Nephron progenitor cell (in vitro differentiated cells): ENCODE results near the gene HNRNPA0.

Source experiments
- DNase-seq: peaks from one replicate; pipeline ENCODE4 v3.0.0; 2021
- H3K27ac Mint-ChIP-seq: 2 replicates; pipeline ENCODE4 v1.8.0; 2021; ENCODE audit warnings: mild to moderate bottlenecking, moderate library complexity, mixed read lengths
- H3K27me3 Mint-ChIP-seq: 2 replicates; pipeline ENCODE4 v1.8.0; 2021; ENCODE audit warnings: mild to moderate bottlenecking, low read depth, mixed read lengths; ENCODE audit not compliant: poor library complexity
- H3K36me3 Mint-ChIP-seq: 2 replicates; pipeline ENCODE4 v1.8.0; 2021; ENCODE audit warnings: low read depth, mixed read lengths
- H3K4me1 Mint-ChIP-seq: 2 replicates; pipeline ENCODE4 v1.8.0; 2021; ENCODE audit warnings: mixed read lengths
- H3K4me3 Mint-ChIP-seq: 2 replicates; pipeline ENCODE4 v1.8.0; 2021; ENCODE audit warnings: mild to moderate bottlenecking, moderate library complexity, mixed read lengths
- H3K9me3 Mint-ChIP-seq: 2 replicates; pipeline ENCODE4 v1.8.0; 2021; ENCODE audit warnings: mild to moderate bottlenecking, moderate library complexity, mixed read lengths
- CTCF ChIP-seq: fragments of 200-600 bp; sonication (generic); IDR thresholded peaks from 2 replicates; pipeline ENCODE4 v1.5.0; 2021; ENCODE audit warnings: antibody characterized with exemption

Gene HNRNPA0

GRCh38 chr5:137727623-137728022 is 26.5 kb downstream of the HNRNPA0 start:
- H3K4me1 Mint-ChIP-seq, result no peaks in the 10 kb centered on the region
- no peak overlapping the region for H3K27ac Mint-ChIP-seq
- H3K36me3 Mint-ChIP-seq, result no peaks in the 10 kb centered on the region
- DNase-seq, result no peak
- TF ChIP-seq CTCF, result no peak
- H3K27me3 Mint-ChIP-seq, result no peaks in the 10 kb centered on the region
- H3K9me3 Mint-ChIP-seq, result no peaks in the 10 kb centered on the region
- no peak overlapping the region for H3K4me3 Mint-ChIP-seq

GRCh38 chr5:137724251-137724650 is 29.9 kb downstream of the HNRNPA0 start:
- no peak overlapping the region for H3K4me3 Mint-ChIP-seq
- DNase-seq, result no peak
- H3K27ac Mint-ChIP-seq, result no peak overlapping the region
- H3K4me1 Mint-ChIP-seq, result no peaks in the 10 kb centered on the region
- TF ChIP-seq CTCF, result no peak
- H3K9me3 Mint-ChIP-seq, result peaks cover 3% of the 10 kb centered on the region
- peaks cover 6% of the 10 kb centered on the region for H3K36me3 Mint-ChIP-seq
- no peaks in the 10 kb centered on the region for H3K27me3 Mint-ChIP-seq

GRCh38 chr5:137718611-137719010 is 35.6 kb downstream of the HNRNPA0 start:
- H3K4me3 Mint-ChIP-seq, result no peak overlapping the region
- H3K36me3 Mint-ChIP-seq, result peaks cover 39% of the 10 kb centered on the region
- no peak for DNase-seq
- H3K4me1 Mint-ChIP-seq, result no peaks in the 10 kb centered on the region
- H3K27ac Mint-ChIP-seq, result no peak overlapping the region
- no peaks in the 10 kb centered on the region for H3K27me3 Mint-ChIP-seq
- peaks cover 15% of the 10 kb centered on the region for H3K9me3 Mint-ChIP-seq
- no peak for TF ChIP-seq CTCF

- Mint-ChIP-seq H3K4me1 (no peaks in the 10 kb centered on the region), H3K27ac (no peak overlapping the region), H3K9me3 (peaks cover 29% of the 10 kb centered on the region), H3K36me3 (peaks cover 59% of the 10 kb centered on the region), H3K4me3 (no peak overlapping the region), H3K27me3 (peaks cover 1% of the 10 kb centered on the region)
- DNase-seq, result no peak
- TF ChIP-seq CTCF, result no peak
Measured at GRCh38 chr5:137716337-137716736, 37.8 kb downstream of the HNRNPA0 start.

- H3K4me3 Mint-ChIP-seq, result no peak overlapping the region
- DNase-seq, result no peak
- peaks cover 2% of the 10 kb centered on the region for H3K27me3 Mint-ChIP-seq
- no peaks in the 10 kb centered on the region for H3K4me1 Mint-ChIP-seq
- H3K36me3 Mint-ChIP-seq, result peaks cover 63% of the 10 kb centered on the region
- no peak for TF ChIP-seq CTCF
- no peak overlapping the region for H3K27ac Mint-ChIP-seq
- peaks cover 33% of the 10 kb centered on the region for H3K9me3 Mint-ChIP-seq
Measured at GRCh38 chr5:137715456-137715855, 38.7 kb downstream of the HNRNPA0 start.

- Mint-ChIP-seq H3K27ac (no peak overlapping the region), H3K36me3 (peaks cover 63% of the 10 kb centered on the region), H3K27me3 (peaks cover 2% of the 10 kb centered on the region), H3K4me3 (no peak overlapping the region), H3K9me3 (peaks cover 33% of the 10 kb centered on the region), H3K4me1 (no peaks in the 10 kb centered on the region)
- no peak for DNase-seq
- TF ChIP-seq CTCF, result no peak
Measured at GRCh38 chr5:137714946-137715345, 39.2 kb downstream of the HNRNPA0 start.
